GM23338 (cell line): ENCODE measurements around the gene GPC6. TPM values are rescaled to one million over a fixed set of nuclear protein-coding genes. Genes with fewer than 3 reads are reported as not detected.

ENCODE experiments used
- ATAC-seq: fragments of 200-7000 bp; cut with Tn5 transposase; 3 replicates; pipeline ENCODE4 v1.9.1; 2020
- DNase-seq: peaks from one replicate; pipeline ENCODE4 v3.0.0-alpha.2; 2015; ENCODE audit warnings: low spot score
- H2AFZ ChIP-seq: fragments of 200-600 bp; sonication (generic); 2 replicates; pipeline ENCODE4 v1.8.0; 2016; ENCODE audit warnings: antibody characterized with exemption, mild to moderate bottlenecking, moderate library complexity
- H3F3A ChIP-seq: fragments of 200-600 bp; sonication (generic); replicated peaks from 2 replicates; pipeline ENCODE4 v1.8.0; 2017; ENCODE audit warnings: antibody characterized with exemption, mixed run types, low read depth
- H3K27ac ChIP-seq: fragments of 200-600 bp; sonication (generic); 2 replicates; pipeline ENCODE4 v1.6.1; 2016; ENCODE audit warnings: low read depth
- H3K27me3 ChIP-seq: fragments of 200-600 bp; sonication (generic); 2 replicates; pipeline ENCODE4 v1.8.0; 2016; ENCODE audit warnings: mild to moderate bottlenecking, mixed run types, moderate library complexity; ENCODE audit not compliant: insufficient read depth
- H3K36me3 ChIP-seq: fragments of 200-600 bp; sonication (generic); 2 replicates; pipeline ENCODE4 v1.8.0; 2016; ENCODE audit warnings: mild to moderate bottlenecking; ENCODE audit not compliant: insufficient read depth
- H3K4me1 ChIP-seq: fragments of 200-600 bp; sonication (generic); 2 replicates; pipeline ENCODE4 v1.8.0; 2016; ENCODE audit warnings: mild to moderate bottlenecking, moderate library complexity; ENCODE audit not compliant: insufficient read depth
- H3K4me2 ChIP-seq: fragments of 200-600 bp; sonication (generic); 2 replicates; pipeline ENCODE4 v1.7.1; 2017; ENCODE audit warnings: mixed run types
- H3K4me3 ChIP-seq: fragments of 200-600 bp; sonication (generic); 2 replicates; pipeline ENCODE4 v1.6.1; 2016; ENCODE audit warnings: mixed run types
- H3K79me2 ChIP-seq: fragments of 200-600 bp; sonication (generic); replicated peaks from 2 replicates; pipeline ENCODE4 v1.8.0; 2017; ENCODE audit warnings: mild to moderate bottlenecking; ENCODE audit not compliant: insufficient read depth
- H3K9me2 ChIP-seq: fragments of 200-600 bp; sonication (generic); 2 replicates; pipeline ENCODE4 v1.8.0; 2017; ENCODE audit not compliant: insufficient read depth
- H4K20me1 ChIP-seq: fragments of 200-600 bp; sonication (generic); replicated peaks from 2 replicates; pipeline ENCODE4 v1.8.0; 2017; ENCODE audit warnings: mild to moderate bottlenecking; ENCODE audit not compliant: insufficient read depth
- H3K27ac Mint-ChIP-seq: 2 replicates; pipeline ENCODE4 v1.8.0; 2020; ENCODE audit warnings: inconsistent platforms, mild to moderate bottlenecking, moderate library complexity, mixed read lengths
- H3K27me3 Mint-ChIP-seq: 3 replicates; pipeline ENCODE4 v1.8.0; 2022; ENCODE audit warnings: low read depth, mild to moderate bottlenecking, moderate library complexity, mixed read lengths, inconsistent platforms; ENCODE audit not compliant: insufficient read depth, poor library complexity
- H3K36me3 Mint-ChIP-seq: 3 replicates; pipeline ENCODE4 v1.8.0; 2021; ENCODE audit warnings: low read depth, mild to moderate bottlenecking, inconsistent platforms, moderate library complexity, mixed read lengths
- H3K4me1 Mint-ChIP-seq: 3 replicates; pipeline ENCODE4 v1.8.0; 2020; ENCODE audit warnings: mild to moderate bottlenecking, inconsistent platforms, mixed read lengths
- H3K4me3 Mint-ChIP-seq: 3 replicates; pipeline ENCODE4 v1.8.0; 2021; ENCODE audit warnings: moderate library complexity, mild to moderate bottlenecking, inconsistent platforms, mixed read lengths
- H3K9me3 Mint-ChIP-seq: 3 replicates; pipeline ENCODE4 v1.8.0; 2020; ENCODE audit warnings: moderate library complexity, mild to moderate bottlenecking, inconsistent platforms, mixed read lengths
- CTCF ChIP-seq, 2 experiments: fragments of 200-600 bp in 1 of 2; sonication (generic) in 1 of 2; conservative IDR thresholded peaks; 2 replicates each; pipeline versions ENCODE4 v1.5.1 to v1.6.1; 2016 to 2017; ENCODE audit warnings: antibody characterized with exemption in 2 of 2, low read depth in 2 of 2, mild to moderate bottlenecking in 2 of 2, moderate library complexity in 1 of 2
- ETS1 ChIP-seq: IDR thresholded peaks from 2 replicates; pipeline ENCODE4 v1.6.1; 2016; ENCODE audit warnings: antibody characterized with exemption
- NANOG ChIP-seq: IDR thresholded peaks from 2 replicates; pipeline ENCODE4 v1.6.1; 2016; ENCODE audit warnings: antibody characterized with exemption, borderline replicate concordance
- STAT1 ChIP-seq: IDR thresholded peaks from one replicate; pipeline ENCODE4 v1.6.1; 2016; ENCODE audit warnings: antibody characterized with exemption; ENCODE audit not compliant: unreplicated experiment
- ZNF114 ChIP-seq: fragments of 250-450 bp; sonication (Bioruptor Pico); IDR thresholded peaks from 2 replicates; pipeline ENCODE4 v1.5.0; 2020; ENCODE audit warnings: mild to moderate bottlenecking, moderate library complexity
- ZNF331 ChIP-seq: fragments of 250-450 bp; sonication (Bioruptor Pico); IDR thresholded peaks from 2 replicates; pipeline ENCODE4 v1.5.0; 2020; ENCODE audit warnings: low read depth, mild to moderate bottlenecking, moderate library complexity
- polyA plus RNA-seq: library from polyadenylated mRNA; unstranded; fragments of >200 nt; fragmentation: Nextera tagmentation; extraction: Ambion mirVana; gene quantifications from 2 replicates; pipeline ENCODE4 v1.2.1, GENCODE V29; 2016
- total RNA-seq: library from RNA; depleted of rRNA; stranded (reverse); fragments of >200 nt; shearing (Covaris generic); gene quantifications from 2 replicates; pipeline ENCODE4 v1.2.3, GENCODE V29; 2014
- TF ChIP-seq, protein P1 (sequence below): fragments of 250-450 bp; sonication (Bioruptor Pico); IDR thresholded peaks from 2 replicates; pipeline ENCODE4 v1.5.0; 2020; ENCODE audit warnings: mild to moderate bottlenecking, moderate library complexity

GPC6 gene
- total and polyA plus RNA-seq, 2 experiments from 2014 or later: 6.4 to 28.6 TPM

- TF ChIP-seq, protein P1, sequence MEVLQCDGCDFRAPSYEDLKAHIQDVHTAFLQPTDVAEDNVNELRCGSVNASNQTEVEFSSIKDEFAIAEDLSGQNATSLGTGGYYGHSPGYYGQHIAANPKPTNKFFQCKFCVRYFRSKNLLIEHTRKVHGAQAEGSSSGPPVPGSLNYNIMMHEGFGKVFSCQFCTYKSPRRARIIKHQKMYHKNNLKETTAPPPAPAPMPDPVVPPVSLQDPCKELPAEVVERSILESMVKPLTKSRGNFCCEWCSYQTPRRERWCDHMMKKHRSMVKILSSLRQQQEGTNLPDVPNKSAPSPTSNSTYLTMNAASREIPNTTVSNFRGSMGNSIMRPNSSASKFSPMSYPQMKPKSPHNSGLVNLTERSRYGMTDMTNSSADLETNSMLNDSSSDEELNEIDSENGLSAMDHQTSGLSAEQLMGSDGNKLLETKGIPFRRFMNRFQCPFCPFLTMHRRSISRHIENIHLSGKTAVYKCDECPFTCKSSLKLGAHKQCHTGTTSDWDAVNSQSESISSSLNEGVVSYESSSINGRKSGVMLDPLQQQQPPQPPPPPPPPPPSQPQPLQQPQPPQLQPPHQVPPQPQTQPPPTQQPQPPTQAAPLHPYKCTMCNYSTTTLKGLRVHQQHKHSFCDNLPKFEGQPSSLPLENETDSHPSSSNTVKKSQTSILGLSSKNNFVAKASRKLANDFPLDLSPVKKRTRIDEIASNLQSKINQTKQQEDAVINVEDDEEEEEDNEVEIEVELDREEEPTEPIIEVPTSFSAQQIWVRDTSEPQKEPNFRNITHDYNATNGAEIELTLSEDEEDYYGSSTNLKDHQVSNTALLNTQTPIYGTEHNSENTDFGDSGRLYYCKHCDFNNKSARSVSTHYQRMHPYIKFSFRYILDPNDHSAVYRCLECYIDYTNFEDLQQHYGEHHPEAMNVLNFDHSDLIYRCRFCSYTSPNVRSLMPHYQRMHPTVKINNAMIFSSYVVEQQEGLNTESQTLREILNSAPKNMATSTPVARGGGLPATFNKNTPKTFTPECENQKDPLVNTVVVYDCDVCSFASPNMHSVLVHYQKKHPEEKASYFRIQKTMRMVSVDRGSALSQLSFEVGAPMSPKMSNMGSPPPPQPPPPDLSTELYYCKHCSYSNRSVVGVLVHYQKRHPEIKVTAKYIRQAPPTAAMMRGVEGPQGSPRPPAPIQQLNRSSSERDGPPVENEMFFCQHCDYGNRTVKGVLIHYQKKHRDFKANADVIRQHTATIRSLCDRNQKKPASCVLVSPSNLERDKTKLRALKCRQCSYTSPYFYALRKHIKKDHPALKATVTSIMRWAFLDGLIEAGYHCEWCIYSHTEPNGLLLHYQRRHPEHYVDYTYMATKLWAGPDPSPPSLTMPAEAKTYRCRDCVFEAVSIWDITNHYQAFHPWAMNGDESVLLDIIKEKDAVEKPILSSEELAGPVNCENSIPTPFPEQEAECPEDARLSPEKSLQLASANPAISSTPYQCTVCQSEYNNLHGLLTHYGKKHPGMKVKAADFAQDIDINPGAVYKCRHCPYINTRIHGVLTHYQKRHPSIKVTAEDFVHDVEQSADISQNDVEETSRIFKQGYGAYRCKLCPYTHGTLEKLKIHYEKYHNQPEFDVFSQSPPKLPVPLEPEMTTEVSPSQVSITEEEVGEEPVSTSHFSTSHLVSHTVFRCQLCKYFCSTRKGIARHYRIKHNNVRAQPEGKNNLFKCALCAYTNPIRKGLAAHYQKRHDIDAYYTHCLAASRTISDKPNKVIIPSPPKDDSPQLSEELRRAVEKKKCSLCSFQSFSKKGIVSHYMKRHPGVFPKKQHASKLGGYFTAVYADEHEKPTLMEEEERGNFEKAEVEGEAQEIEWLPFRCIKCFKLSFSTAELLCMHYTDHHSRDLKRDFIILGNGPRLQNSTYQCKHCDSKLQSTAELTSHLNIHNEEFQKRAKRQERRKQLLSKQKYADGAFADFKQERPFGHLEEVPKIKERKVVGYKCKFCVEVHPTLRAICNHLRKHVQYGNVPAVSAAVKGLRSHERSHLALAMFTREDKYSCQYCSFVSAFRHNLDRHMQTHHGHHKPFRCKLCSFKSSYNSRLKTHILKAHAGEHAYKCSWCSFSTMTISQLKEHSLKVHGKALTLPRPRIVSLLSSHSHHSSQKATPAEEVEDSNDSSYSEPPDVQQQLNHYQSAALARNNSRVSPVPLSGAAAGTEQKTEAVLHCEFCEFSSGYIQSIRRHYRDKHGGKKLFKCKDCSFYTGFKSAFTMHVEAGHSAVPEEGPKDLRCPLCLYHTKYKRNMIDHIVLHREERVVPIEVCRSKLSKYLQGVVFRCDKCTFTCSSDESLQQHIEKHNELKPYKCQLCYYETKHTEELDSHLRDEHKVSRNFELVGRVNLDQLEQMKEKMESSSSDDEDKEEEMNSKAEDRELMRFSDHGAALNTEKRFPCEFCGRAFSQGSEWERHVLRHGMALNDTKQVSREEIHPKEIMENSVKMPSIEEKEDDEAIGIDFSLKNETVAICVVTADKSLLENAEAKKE (CRISPR knock-in tag): no peak
Measured at GRCh38 chr13:94300401-94300800, 1073.8 kb downstream of the GPC6 start (continued).

- Histone ChIP-seq H3K9me2 (peaks cover 6% of the 10 kb centered on the region; the same call in 1 of the 2 replicates), H3K4me2 (no peak overlapping the region), H3K27ac (no peak overlapping the region), H3K4me3 (no peak overlapping the region), H3F3A (no peaks in the 10 kb centered on the region), H3K79me2 (no peaks in the 10 kb centered on the region), H2AFZ (no peak overlapping the region), H3K27me3 (no peaks in the 10 kb centered on the region), H3K36me3 (no peaks in the 10 kb centered on the region), H3K4me1 (peaks cover 14% of the 10 kb centered on the region), H4K20me1 (no peaks in the 10 kb centered on the region)
- Mint-ChIP-seq H3K4me1 (peaks cover 24% of the 10 kb centered on the region), H3K27me3 (peaks cover 5% of the 10 kb centered on the region), H3K36me3 (no peaks in the 10 kb centered on the region), H3K4me3 (no peak overlapping the region), H3K9me3 (no peaks in the 10 kb centered on the region), H3K27ac (no peak overlapping the region)
- ATAC-seq: no peak
- DNase-seq: no peak
- TF ChIP-seq CTCF (conservative IDR thresholded peaks at IDR 0.05; ENCODE audit: low read depth in 2 of 2) (no peak), NANOG (no peak), ZNF331 (CRISPR knock-in tag) (no peak), STAT1 (no peak), ETS1 (no peak), ZNF114 (no peak)
- TF ChIP-seq, protein P1 (CRISPR knock-in tag): no peak
Measured at GRCh38 chr13:94301487-94301886, 1074.9 kb downstream of the GPC6 start.
